GM18868 (cell line): Measurements from ENCODE around the gene PLD2.

Experiments used
- ATAC-seq: cut with Tn5 transposase; IDR thresholded peaks from one replicate; pipeline ENCODE4 v1.9.1; 2021; ENCODE audit warnings: mild to moderate bottlenecking, moderate library complexity; ENCODE audit not compliant: unreplicated experiment

The PLD2 gene, protein sequence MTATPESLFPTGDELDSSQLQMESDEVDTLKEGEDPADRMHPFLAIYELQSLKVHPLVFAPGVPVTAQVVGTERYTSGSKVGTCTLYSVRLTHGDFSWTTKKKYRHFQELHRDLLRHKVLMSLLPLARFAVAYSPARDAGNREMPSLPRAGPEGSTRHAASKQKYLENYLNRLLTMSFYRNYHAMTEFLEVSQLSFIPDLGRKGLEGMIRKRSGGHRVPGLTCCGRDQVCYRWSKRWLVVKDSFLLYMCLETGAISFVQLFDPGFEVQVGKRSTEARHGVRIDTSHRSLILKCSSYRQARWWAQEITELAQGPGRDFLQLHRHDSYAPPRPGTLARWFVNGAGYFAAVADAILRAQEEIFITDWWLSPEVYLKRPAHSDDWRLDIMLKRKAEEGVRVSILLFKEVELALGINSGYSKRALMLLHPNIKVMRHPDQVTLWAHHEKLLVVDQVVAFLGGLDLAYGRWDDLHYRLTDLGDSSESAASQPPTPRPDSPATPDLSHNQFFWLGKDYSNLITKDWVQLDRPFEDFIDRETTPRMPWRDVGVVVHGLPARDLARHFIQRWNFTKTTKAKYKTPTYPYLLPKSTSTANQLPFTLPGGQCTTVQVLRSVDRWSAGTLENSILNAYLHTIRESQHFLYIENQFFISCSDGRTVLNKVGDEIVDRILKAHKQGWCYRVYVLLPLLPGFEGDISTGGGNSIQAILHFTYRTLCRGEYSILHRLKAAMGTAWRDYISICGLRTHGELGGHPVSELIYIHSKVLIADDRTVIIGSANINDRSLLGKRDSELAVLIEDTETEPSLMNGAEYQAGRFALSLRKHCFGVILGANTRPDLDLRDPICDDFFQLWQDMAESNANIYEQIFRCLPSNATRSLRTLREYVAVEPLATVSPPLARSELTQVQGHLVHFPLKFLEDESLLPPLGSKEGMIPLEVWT

GRCh38 chr17:4806777-4807604 is at the start of gene PLD2:
TSS of gene PLD2 (plus strand) at chr17:4807152. CDS start at chr17:4807773, 621 bp downstream.
- peak; percentile 91 for ATAC-seq

- ATAC-seq: no peak
Measured at GRCh38 chr17:4759776-4760236, 47.1 kb upstream of the PLD2 start.

DNA sequence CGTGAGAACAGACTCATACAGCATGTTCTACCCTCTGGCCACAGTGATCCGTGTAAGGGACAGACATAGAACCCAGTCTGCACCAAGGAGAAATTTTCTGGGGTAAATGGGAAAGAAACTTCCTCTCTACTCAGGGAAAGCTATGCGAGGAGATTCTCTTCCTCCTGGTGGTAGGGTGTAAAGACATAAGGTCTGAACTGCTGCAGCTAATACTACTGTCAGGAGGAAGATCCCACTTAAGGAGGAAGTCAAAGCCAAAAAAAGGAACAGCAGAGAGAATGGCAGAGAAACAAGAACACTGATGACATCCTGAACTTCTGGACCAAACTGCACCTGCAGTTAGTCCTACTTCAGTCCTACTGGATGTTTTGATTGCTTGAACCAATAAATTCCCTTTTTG is 42.4 kb upstream of the PLD2 start:
- no peak for ATAC-seq

DNA sequence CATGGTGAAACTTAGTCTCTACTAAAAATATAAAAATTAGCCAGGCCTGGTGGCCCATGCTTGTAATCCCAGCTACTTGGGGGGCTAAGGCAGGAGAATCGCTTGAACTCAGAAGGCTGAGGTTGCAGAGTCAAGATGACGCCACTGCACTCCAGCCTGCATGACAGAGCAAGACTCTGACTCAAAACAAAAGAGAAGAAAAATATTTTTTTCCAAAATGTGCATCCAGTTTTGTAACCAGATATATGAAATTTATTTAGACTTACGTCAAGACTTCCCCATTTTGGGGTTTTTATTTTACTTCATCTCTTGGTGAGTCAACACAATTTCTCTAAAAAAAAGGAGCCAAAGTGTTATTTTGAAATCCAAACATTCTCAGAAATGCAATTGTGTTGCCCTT is 40.8 kb upstream of the PLD2 start:
- no peak for ATAC-seq

GRCh38 chr17:4766723-4767122 is 40.2 kb upstream of the PLD2 start:
- ATAC-seq: no peak

GRCh38 chr17:4768298-4768697 is 38.7 kb upstream of the PLD2 start:
- no peak for ATAC-seq

- ATAC-seq: no peak
Measured at GRCh38 chr17:4769628-4770027, 37.3 kb upstream of the PLD2 start.

GRCh38 chr17:4771519-4772234 is 35.3 kb upstream of the PLD2 start, which contains the start of gene TM4SF5:
TSS of gene TM4SF5 (plus strand) at chr17:4771886. CDS start at chr17:4771923, 37 bp downstream.
- no peak for ATAC-seq

DNA sequence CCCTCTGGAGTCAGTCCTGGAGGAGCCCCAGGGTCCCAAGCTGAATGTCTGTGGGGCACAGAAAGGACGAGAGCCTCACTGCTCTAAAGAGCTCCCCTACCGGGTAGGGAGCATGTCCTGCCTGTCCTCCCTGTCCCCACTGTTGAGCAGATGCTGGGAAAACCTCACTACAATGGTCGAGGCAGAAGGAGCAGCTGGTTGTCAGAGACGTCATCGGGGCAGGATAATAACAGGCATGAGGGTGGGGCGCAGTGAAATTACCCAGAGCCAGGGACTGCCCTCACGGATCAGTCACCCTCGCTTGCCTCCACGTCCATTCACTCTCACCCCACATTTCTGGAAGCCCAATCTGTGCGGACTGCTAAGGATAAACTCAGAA is 34.7 kb upstream of the PLD2 start:
- ATAC-seq: no peak

DNA sequence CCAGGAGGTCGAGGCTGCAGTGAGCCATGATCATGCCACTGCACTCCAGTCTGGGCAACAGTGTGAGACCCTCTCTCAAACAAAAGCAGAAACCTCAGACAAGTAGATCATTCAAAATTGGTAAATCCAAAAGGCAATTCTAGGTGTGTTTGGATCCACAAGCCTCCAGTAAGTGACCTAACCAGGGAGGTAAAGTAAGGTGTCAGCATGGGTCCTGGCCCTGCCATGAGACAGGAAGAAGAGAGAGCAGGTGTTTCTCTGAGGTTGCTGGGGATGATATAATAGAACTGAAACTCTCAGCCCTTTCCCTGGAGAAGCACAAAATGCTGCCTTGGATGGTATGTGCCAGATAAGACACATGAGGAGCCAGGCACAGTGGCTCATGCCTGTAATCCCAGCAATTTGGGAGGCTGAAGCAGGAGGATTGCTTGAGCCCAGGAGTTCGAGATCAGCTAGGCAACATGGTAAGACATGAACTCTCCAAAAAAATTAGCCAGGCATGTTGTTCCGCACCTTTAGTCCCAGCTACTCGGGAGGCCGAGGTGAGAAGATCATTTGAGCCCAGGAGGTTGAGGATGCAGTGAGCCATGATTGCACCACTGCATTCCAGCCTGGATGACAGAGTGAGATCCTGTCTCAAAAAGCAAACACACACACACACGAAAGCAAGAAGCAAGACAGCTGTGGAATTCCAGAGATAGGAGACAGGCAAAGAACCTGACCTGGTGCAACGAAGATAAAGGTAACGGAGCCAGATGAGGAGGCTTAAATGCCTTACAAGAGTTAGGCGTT is 28.8 kb upstream of the PLD2 start:
- no peak for ATAC-seq

GRCh38 chr17:4780325-4780955 is 26.5 kb upstream of the PLD2 start:
- no peak for ATAC-seq

GRCh38 chr17:4782652-4783051 is 24.3 kb upstream of the PLD2 start:
- ATAC-seq: no peak

- ATAC-seq: no peak
Measured at GRCh38 chr17:4785311-4786105, 21.4 kb upstream of the PLD2 start.

- ATAC-seq: no peak
Measured at GRCh38 chr17:4786106-4786511, 20.8 kb upstream of the PLD2 start, which contains the start of gene VMO1. TSS of gene VMO1 (minus strand) at chr17:4786364. CDS start at chr17:4786352, 12 bp downstream.

GRCh38 chr17:4786516-4786915 is 20.4 kb upstream of the PLD2 start:
- ATAC-seq: no peak

GRCh38 chr17:4788159-4788806 is 18.7 kb upstream of the PLD2 start:
- no peak for ATAC-seq
